Cardiac fibroblast (primary cell): Measurements from ENCODE around the gene OR10H2.
"Not testable (repeated sequence)": the region's sequence is repeated elsewhere in the genome, so short reads cannot be mapped to it uniquely, and the experiment has no call there.

Source experiments
- DNase-seq, 2 donors: peaks; one replicate each; pipeline versions ENCODE4 v3.0.0 to v3.0.0-alpha.2; 2010; ENCODE audit warnings: low read depth in 2 of 2
- H3K4me3 ChIP-seq, 2 donors: replicated peaks in 1 of 2; 1 replicate in 1 of 2; 2 replicates in 1 of 2; pipeline ENCODE4 v1.5.1; 2011; ENCODE audit warnings: low read depth in 2 of 2, low read length in 2 of 2, mild to moderate bottlenecking in 2 of 2, moderate library complexity in 1 of 2
- CTCF ChIP-seq: IDR thresholded peaks from one replicate; pipeline ENCODE4 v1.5.1; 2011; ENCODE audit warnings: low read depth, mild to moderate bottlenecking, low read length, inconsistent platforms

OR10H2 gene

GRCh38 chr19:15727724-15728123 lies at the start of gene OR10H2:
OR10H2 (plus strand) TSS chr19:15728024; CDS start chr19:15728044, 20 bp downstream.
- no peak for DNase-seq
- no peak within 1 kb of the TSS for H3K4me3 ChIP-seq
- TF ChIP-seq CTCF = no peak

- no peak for TF ChIP-seq CTCF
Observed at GRCh38 chr19:15679089-15679488, 48.7 kb upstream of the OR10H2 start.

GRCh38 chr19:15679865-15680264 lies 48.0 kb upstream of the OR10H2 start:
- H3K4me3 ChIP-seq, DNase-seq: not testable (repeated sequence)

More at GRCh38 chr19:15679089-15679488, 48.7 kb upstream of the OR10H2 start:
- no peak overlapping the region for H3K4me3 ChIP-seq
- no peak for DNase-seq

- H3K4me3 ChIP-seq = no peak overlapping the region
- no peak for TF ChIP-seq CTCF
- DNase-seq = no peak
Observed at GRCh38 chr19:15680478-15681322, 47.1 kb upstream of the OR10H2 start.

- no peak for DNase-seq
- no peak for TF ChIP-seq CTCF
- no peak overlapping the region for H3K4me3 ChIP-seq
Observed at GRCh38 chr19:15683411-15683810, 44.4 kb upstream of the OR10H2 start.

- no peak for DNase-seq
- TF ChIP-seq CTCF = no peak
- H3K4me3 ChIP-seq = no peak overlapping the region
Observed at GRCh38 chr19:15684828-15685227, 43.0 kb upstream of the OR10H2 start.

- no peak for TF ChIP-seq CTCF
- H3K4me3 ChIP-seq = no peak overlapping the region
- DNase-seq = no peak
Observed at GRCh38 chr19:15696654-15697194, 31.1 kb upstream of the OR10H2 start.
